SKM-1 treated with dmso at 0.1 percent for 144 hours (cell line): ENCODE results near the gene PAK1.

ENCODE experiments used
- DNase-seq: peaks from one replicate; lab custom pipeline; 2025; ENCODE audit not compliant: unreplicated experiment; lab: John Stamatoyannopoulos, UW

PAK1 gene

DNA sequence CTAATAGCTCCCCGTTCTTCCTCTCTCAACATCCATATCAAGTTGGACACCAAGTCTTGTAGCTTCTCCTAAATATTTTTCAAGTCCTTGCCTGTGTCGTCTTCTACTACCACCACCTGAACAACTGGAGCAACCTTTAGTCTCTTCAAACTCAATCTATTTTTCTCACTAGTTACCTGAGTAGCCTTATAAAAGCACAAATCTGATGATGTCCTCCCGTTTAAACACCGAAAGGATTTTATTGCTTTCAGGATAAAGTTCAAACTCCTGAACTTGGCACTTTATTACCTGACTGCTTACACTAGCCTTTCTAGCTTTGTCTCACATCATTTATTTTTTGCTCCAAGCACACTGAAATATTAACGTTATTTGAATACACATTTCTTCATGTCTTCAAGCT lies 1.3 kb upstream of the PAK1 start:
- DNase-seq: no peak

DNA sequence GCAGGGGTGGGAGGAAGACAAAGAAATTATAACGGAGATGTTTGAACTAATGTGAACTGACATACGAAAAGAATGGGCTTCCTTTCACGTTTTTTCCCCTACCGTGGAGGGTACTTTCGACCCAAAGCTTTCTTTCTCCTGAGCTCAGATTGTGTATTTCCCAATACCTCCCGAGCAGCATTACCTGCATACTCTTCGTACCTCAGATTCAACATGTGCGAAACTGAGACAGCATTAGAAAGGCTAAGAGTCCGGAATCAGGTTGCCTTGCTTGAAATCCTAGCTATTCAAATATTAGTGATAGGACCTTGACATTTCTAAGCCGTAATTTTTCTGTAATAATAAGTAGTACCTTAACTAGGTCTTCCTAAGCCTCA lies 778 bp upstream of the PAK1 start:
- no peak for DNase-seq

DNA sequence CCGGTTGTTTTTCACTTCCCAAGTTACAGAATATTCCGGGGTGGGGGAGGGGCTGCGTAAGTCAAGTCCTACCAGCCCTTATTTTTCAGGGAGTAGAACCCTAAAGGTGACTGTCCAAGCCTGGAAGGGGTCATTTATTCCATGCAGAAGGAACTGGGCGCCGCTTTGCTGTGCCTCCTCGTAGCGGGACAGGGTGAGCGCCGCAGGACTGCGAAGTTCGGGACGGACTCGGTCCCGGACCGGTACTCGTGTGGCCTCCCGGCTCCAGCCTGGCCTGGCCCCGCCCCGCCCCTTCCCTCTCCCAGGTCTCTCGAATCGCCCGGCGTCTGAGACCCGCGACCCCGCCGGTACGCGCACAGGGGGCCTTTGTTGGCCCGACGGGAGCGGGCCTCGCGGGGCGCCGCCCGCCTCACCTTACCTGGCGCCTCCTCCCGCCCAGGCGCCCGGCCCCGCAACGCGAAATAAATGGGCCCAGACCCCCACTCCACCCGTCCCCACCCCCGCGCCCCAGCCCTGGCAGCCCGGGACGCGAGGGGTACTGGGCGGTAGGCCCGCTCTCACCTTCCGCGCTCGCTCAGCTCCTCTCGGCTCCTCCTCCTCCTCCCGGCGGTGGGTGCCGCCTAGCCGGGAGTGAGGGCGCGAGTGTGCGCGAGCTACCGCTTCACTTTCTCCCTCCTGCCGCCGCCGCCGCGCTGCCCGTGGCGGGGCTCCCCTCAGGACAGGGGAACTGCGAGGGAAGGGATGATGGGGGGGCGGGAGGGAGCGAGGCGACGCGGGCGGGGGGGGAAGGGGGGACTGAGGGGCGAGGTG lies 698 bp downstream of the PAK1 start:
- no peak for DNase-seq

DNA sequence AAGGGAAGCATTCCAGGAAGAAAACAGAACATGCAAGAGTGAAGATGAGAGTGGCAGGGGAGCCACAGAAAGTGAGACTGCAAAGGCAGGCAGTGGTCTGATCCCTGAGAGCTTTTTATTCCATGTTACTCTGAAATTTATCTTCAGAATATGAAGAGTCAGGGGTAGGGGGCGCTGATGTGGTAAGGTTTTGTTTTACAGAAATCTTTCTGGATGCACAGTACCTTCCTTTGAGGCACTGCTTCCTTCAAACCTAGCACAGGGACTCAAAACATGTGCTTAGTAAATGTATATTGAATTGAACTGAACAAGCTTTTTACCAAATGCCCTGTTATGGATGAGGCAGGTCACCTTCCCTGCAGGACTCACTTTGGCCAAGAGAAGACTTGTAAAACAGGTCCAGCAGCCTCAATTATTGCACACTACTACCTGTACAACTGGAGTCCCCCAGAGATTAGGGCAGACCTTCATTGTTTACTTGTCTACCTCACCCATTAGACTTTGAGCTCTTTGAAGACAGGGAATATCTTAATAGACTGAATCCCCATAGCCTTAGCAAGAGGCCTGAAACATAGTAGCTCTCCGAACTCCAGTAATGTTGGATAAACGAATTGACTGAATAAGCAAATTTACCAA lies 2.2 kb downstream of the PAK1 start:
- DNase-seq: peak; percentile 33

DNA sequence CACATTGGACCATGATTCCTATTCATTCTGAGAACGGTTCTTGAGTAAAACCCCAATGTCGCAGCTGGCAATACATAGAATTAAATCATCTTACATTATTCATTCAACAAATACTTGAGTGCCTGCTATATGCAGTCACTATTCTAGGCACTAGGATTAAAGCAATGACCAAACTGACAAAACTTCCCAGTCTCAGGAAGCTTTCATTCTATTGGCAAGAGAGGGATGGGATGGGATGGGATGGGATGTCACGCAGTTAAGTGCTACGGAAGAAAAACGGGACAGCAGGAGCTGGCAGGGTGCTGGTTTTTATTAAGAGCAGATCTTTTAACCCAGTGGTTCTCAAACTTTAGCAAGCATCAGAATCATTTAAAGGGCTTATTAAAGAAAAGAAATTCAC lies 2.9 kb downstream of the PAK1 start:
- DNase-seq: no peak

DNA sequence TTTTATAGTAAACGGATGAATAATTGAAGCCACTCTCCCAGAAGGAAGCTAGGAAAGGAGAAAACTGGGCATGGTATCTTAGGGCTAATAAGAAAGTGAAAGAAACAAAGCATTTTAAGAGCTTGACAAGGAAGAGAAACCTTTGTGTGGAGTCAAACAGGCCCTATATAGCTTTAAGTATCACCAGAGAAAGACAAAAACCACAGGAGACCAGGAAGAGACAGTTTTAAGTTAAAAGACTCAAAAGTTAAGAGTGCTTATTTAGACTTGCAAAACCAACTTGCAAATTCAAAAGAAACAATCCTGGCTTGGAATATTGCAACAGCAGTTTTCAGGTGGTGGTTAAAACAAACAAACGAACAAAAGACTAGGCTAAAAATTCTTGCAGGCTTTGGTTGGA lies 3.4 kb downstream of the PAK1 start:
- DNase-seq: no peak

DNA sequence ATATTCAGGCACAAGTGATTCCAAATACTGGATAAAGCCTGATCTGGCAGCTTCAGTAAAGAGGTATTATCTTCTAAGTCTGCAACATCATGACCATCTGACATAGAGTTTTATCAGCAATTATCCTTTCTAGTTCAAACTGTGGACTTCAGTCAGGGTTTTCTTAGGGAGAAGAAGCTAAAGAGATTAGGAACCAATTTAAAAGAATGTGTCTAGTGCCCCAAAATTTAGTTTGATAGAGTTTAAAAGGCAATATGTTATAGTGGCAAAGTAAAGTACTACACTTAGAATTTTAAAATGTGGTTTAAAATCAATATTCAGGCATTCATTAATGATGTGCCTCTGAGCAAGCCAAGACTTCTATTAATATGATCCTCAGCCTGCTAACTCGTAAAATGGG lies 5.4 kb downstream of the PAK1 start:
- DNase-seq: no peak

DNA sequence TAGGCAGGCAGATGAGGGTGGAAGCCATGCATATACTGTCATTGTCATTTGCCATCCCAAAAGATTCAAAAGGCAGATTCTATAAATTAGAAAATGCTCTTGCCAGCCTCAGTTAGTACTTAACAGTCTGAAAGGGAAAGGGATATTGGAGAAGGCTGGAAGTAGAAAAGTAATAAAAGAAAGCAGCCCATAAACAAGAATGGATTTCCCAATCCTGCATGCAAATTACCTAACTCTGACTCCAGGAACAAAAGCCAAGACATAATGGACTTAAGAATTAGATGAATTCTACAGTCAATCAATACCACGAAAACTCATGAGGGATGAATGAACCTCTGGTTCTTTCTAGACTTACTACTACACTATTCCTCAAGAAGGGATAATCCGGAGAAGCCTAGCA lies 5.9 kb downstream of the PAK1 start:
- DNase-seq: peak; percentile 36

DNA sequence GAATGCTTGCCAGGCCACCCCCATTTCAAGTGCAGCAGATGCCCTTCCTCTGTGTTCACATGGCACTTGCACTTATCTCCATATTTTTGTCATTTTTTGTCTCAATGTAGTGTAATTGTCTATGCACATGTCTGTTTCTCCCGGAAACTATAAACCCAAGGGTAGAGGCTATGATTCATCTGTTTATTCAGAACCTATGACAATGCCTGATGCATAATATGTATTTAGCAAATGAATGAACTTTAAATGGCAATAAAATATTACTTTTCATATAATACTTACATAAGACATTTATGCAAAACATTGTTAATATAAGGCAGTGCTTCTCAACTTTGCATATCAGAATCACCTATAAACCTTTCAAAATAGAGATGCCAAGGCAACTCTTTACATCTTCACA lies 6.7 kb downstream of the PAK1 start:
- no peak for DNase-seq

DNA sequence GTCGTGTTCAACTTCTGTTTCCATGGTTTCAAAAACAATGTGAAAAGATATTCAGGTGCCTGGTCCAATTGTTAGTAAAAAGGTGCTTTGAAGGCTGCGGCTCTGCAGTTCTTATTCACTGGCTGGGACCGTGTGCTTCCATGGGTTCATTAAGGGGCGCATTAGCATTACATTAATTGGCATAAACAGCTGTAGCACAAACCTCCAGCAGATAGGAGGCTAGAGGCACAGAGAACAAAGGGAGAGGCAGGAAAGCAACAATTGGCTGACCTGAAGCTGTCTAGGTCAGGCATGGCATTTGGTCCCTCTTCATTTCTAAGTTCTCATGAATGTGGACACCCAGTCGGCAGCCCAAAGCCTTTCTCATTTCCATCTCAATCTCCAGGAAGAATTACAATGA lies 16.6 kb downstream of the PAK1 start:
- DNase-seq: no peak

DNA sequence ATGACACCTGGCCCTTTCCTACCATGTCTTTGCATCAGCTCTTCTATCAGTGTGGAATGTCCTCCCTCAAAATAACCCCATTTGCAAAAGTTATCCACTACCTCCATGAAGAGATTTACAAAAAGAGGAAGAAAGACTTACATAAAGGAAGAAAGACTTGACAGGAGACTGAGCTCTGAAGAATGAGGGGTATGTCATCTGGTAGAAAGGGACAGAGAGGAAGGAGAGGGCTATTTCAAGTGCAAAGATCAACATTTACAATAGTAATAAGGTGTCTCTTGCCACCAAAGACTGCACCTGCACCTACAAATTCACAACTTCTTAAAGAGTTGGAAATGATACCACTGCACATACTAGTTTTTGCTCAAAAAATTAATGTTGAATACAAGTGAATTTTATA lies 18.2 kb downstream of the PAK1 start:
- DNase-seq: peak; percentile 54

DNA sequence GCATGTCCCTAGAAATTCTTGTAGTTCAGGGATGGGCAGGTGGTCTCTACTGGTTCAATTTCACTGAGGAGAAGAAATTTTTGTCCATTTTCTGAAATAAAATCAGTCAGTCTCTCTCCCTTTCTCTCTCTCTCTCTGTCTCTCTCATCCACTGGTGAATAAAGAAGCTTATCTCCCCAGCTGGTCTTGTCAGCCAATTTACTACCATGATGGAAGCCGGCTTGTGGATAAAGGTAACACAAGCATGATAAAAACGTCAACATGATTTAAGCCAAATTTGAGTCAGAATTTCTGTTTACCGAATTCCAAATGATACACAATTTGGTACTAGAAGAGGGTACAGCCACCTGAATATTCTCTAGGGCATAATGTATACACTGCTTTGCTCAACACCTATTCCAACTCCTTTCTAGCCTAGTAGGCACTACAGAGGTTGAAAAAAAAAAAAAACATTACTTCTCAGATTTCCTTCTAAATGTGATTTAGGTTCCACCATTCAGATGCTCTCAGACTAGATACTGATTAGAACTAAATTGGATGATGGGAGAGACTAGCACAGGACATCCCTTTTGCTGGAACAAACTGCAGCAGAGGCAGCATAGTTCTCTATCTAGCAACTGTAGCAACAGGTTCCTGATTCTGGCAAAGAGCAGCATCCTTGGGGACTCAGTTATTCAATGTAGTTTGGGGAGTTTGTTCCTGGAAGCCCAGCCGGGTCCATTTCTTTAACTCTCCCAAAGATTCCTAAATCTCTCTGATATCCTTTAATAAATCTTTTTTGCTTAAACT lies 18.8 kb downstream of the PAK1 start:
- no peak for DNase-seq

DNA sequence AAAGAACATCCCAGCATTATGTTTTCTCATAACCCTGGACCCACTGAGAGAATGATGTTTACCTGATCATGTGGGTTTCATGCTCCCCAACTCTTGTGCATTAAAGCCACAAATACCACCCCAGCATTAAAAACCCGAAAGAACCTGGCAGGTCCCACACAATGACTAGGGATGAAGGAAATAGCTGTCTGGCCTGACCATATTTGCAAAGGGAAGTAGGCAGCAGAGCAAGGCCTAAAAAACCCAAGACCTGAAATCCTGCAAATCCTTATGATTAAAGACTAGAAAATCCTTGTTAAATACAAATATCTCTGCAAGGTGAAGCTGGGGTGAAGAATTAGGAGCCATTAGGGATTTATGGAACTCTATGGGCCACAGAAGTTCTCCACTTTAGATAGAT lies 23.7 kb downstream of the PAK1 start:
- peak; percentile 28 for DNase-seq

DNA sequence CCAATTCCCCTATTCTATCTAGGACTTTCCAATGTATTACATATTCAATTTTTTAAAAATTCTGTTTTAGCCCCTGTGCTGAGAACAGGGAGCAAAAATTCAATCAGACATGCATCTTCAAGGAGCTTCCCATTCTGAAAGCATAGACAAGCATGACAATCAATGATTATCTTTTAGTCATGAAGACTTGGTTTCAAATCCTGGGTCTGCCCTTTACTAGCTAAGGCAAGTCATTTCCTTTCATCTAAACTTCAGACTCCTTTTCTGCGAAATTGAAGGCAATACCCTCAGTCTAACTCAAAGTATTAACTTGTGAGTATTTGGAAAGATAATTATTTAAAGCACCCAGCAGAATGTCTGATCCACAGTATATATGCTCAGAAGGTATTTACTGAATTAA lies 24.1 kb downstream of the PAK1 start:
- DNase-seq: no peak

DNA sequence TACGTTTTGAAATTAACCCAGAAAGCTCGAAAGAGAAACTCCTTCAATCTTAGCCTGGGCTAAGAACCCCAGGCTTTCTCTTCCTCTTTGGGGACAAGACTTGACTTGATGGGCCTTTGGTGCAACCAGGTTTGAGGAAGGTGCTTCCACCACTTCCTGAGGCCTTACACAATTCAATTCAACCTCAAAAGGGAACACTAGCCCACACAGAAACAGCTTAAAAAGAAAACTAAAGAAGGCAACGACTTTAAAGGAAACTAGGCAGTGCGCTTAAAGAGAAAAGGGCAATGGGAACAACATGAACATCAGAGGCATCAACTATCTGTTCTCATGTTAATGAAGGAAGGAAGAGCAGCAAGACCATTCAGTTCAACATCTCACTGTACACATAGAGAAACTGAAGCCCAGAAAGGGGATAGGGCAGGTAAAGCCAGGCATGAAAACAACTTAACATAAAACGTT lies 24.8 kb downstream of the PAK1 start:
- peak; percentile 96 for DNase-seq

DNA sequence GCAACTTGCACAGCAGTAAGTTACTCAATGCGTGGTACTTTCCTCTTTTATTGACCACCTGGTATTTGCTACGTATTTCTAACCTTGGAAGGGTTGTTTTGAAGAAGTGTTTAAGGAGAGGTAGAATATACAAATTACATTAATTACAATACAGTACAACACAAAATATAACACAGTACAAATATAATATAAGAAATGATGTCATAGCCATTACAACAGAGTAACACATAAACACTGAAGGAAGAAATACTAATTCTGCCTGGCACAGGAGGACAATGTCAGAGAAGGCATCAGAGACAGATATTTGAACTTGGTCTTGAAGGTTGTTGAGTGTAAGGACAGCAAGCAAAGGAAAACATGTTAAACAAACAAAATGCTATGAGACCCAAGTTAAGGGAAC lies 25.6 kb downstream of the PAK1 start:
- no peak for DNase-seq

DNA sequence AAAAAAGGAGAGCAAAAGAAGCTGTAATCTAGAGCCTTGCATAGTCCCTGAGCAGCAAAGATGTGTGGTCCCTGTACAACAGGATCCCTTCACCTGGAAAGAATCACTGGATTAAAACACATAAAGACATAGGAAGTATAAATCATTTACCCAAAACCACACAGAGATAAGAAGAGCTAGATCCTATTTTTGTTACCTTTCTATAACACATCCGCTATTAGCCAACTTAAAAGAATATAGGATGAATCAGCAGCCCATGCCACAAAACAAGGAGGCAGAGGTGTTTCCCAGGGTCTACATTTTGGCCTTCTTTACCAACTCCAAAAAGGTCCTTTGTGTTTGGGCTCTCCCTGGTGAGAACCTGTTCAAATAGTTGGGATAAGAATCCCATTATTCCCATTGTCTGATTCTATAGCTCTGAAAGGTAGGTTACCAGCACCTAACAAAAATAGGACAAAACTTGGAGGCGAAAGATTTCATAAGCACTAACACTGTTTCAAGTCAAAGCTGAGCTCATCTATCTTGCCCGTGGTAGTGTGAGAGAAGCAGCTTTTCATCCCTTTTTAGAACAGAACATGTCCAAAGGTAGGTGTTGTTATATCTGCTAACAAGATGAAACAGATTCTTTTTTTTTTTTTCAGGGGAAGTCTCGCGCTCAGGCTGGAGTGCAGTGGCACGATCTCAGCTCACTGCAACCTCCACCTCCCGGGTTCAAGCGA lies 26.8 kb downstream of the PAK1 start:
- DNase-seq: peak; percentile 40

DNA sequence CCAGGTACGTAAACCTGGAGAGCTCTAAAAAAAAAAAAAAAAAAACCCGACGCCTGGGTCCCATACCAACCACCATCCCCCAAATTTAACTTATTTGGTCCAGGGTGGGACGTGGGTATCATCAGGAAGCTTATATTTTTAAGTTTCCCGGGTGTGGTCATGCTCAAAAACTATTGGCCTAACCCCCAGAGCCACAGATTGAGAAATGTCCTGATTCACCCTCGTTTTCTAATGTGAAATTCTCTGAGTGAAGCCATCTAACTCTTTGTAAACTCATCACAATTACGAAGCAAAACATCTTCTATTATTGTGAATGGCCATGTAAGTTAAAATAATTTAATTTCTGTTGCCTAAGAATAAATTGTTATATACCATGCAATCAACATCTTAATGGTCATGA lies 29.6 kb downstream of the PAK1 start:
- DNase-seq: no peak

DNA sequence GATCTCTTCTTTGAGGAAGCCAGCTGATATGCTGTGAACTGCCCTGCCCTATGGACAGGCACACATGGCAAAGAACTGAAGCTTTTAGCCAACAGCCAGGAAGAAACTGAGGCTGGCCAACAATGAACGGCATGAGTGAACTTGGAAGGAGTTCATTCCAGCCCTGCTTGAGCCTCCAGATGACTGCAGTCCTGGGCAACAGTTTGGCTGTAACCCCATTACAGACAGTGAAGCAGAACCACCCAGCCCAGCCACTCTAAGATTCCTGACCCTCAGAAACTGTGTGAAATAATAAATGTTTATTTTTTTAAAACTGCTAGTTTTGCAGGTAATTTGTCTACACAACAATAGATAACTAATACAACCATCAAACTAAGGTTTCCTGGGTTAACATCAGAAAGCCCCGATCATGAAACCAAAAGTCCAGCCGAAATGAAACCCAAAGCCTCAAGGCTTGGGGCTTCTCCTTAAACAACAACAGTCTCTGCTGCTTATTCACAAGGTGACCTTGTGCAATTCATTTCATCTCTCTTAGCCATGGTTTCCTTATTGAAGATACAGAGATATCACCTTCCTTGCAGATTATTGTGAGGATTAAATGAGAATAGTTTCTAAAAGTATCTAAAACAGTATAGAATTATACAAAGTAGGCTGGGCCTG lies 31.4 kb downstream of the PAK1 start:
- no peak for DNase-seq

DNA sequence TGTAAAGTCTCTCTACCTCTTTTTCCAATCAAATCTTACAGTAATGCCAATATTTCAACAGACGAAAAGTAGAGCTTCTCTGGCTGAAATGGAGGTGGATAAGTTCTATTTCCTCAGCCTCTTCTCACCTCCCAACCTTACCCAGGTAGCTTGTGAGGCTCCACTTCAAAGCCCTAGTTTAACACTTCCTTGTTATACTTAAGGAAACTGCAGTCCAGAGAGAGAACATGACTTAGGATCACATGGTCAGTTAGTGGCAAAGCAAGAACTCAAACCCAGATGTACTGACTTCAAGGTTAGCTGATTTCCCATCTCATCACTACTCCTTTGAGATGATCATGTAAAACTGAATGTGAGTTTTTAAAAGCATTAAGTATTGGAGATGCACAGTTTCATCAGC lies 32.5 kb downstream of the PAK1 start:
- DNase-seq: no peak

DNA sequence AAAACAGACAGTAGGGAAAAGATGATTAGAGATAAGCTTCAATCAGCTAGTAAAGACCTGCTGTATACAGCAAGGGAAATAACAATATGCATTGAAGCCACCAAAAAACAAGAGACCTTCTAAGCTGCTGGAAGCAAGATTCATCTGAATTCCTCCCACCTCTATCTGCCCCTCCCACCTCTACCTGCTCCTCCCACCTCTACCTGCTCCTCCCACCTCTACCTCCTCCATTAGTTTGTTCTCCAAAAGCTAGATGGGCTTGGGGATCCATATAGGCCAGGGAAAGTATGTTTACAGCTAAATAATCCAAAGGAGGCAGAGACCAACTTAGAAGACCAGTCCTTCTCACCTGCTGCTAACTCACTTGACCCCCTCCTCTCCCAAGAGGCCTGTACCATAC lies 33.2 kb downstream of the PAK1 start:
- DNase-seq: no peak
